NCI-H526 (cell line): Measurements from ENCODE around the gene TOR2A.
A peak's percentile ranks its signal among the peaks of the same experiment; 100 is the strongest.

ENCODE experiments used
- DNase-seq, 2 experiments: peaks; one replicate each; lab custom pipeline; 2025; lab: John Stamatoyannopoulos, UW

Gene TOR2A

DNA sequence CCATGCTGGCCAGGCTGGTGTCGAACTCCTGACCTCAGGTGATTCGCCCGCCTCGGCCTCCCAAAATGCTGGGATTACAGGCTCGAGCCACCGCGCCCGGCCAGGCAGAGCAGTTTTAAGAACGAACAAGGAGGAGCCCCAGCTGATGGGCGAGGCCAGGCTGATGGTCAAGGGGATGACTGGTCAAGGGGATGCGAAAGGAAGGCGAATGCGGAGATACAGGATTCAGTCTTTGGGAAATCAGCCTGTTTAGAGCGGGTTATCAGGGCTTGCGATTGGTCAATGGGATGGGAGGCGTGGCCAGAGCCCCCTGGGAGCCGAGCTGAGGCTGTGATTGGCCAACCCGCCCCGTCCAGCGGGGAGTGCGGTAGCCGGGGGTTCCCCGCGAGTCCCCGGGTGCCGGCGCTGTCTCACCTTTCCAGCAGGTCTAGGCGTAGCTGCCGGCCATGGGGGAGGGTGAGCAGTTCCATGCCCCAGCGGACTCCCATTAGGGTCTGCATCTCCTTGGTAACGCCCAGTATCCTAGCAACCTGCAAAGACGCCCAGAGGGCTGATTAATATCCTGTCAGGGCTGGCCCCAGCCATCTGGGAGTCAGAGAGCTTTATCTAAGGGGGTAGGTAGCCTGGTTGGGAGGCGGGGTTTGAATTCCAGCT is 7.5 kb upstream of the TOR2A start:
- DNase-seq, result peak; percentile 78 to 83

DNA sequence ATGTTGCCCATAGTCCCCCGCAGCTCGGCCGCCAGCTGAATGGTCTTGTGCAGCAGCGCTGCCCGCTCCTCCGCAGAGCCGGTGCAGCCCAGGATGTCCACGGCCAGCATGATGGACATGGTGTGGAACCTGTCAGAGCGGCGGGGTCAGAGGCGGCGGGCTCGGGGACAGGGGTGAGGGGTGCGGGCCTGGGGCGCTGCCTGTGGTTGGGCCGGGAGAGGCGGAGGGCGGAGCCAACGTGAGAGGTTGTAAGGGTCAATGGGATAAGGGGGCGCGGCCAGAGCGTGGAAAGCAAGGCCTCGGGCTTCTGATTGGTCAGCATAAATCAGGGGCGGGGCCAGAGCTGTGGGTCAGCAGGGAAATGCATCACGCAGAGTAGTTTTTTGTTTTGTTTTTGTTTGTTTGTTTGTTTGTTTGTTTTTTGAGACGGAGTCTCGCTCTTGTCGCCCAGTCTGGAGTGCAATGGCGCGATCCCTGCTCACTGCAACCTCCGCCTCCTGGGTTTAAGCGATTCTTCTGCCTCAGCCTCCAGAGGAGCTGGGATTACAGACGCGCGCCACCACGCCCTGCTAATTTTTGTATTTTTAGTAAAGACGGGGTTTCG is 6.8 kb upstream of the TOR2A start:
- DNase-seq, result peak; percentile 17 to 65

DNA sequence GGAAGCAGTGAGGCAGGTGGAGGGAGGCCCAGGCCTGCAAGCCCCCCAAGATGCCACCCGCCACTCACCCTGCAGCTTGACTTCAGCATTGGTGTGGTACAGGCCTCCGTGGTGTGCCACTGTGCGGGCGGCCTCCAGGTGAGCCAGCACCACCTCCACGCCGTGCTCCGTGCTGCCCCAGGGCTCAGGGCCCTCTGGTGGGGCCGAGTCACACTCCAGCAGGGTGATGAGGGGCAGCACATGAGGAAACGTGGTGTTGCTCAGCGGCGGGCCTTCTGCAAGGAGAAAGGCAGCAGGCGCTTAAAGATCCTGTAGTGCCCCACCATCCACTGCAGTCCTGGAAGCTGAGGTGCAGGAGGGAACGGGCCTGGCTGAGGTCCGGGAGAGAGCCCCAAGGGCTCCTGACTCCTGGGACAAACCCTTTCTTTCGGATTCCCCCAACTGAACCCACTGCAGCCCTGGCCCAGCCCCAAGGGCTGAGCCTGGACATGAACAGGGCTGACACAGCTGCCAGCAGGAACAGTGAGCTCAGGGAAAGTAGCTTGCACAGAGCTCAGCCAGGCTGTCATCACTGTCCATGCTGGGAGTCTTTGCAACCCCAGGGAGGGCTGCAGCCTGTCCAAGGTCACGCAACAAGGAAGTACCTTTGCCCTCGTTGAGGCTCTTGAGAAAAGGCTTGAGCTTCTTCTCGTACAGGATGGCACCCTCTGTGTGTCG is 4.7 kb upstream of the TOR2A start:
- DNase-seq, result no peak

DNA sequence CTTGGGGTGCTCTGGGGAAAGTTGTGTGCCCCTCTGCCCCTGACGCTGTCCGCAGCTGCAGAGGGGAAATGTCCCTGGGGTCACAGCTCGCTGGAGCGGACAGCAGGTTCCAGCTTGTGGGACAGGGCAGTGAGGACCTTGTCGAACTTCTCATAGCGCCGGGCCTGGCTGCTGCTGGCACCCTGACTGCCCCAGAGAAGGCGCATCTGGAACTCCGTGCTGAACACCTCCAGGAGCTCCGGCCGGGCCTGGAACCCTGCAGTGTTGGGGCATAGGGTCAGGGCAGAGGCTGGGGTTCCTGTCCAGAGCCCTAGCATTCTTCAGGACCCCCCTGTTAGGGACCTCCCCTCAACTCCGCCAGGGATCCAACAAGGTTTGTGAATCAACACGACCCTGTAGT is 3.6 kb upstream of the TOR2A start:
- no peak for DNase-seq

DNA sequence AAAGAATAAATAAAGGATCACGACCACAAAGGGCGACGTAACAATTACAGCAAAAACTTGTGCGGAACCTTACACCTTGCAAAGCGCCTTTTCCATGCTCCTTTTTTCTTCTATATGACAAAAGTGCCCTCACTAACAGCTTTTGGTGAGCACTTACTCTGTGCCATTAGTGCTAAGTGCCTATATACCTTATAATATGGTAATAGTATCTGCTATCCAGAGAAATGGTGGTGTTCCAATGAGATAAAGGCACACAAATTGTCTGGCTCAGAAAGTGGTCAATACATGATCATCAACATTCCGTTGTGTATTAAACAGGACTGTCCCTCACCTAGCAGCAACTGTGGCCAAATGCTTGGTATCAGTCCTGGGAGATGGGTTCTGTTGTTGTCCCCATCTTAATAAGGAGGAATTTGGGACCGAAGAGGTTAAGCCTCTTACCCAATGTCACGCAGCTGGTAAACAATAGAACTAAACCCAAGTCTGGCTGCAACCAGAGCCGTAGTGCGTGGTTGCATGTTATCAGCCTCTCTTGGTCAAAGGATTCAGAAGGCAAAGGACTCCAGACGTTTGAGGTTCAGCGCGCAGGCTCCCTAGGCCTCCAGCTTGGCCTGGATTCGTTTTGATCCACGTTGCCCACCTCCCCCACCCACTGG is 564 bp upstream of the TOR2A start:
- no peak for DNase-seq

DNA sequence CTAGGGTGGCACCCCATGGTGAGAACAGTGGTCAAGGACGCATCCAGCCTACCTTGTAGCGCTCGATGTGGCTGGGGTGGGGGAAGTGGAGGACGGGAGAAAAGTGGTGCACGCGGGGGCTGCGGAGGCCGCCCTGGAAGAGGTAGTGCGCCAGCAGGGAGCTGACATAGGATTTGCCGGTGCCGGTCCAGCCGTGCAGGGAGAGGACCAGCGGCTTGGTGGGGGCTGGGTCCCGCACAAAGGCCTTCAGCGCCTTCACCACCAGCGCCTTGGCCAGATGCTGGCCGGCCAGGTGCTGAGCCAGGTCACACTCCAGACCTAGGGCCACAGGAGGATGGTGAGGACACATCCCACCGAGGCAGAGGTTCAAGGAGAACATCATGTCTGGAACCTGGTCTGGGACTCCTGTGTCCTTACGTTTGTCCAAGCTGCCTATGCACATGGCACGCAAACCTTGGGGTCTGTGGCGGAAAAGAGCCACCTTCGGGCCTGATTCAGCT is 797 bp downstream of the TOR2A start:
- no peak for DNase-seq

DNA sequence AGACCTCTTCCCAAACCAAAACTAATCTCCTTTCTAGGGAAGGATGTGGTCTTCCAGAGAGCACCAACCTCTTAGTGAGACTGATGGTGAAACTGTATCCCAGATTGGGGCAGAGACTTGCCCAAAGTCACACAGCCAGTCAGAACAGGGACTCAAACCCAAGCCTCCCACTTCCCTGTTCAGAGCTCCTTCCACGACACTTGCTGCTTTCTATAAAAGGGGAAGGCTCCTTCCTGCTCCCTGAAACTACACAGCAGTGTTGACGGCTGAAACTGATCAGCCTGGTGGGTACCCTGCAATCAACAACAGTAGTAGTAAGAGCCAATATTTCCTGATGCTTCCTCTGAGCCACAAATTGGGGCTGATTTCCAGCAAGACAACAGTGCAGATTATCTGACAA is 1.5 kb downstream of the TOR2A start:
- no peak for DNase-seq

DNA sequence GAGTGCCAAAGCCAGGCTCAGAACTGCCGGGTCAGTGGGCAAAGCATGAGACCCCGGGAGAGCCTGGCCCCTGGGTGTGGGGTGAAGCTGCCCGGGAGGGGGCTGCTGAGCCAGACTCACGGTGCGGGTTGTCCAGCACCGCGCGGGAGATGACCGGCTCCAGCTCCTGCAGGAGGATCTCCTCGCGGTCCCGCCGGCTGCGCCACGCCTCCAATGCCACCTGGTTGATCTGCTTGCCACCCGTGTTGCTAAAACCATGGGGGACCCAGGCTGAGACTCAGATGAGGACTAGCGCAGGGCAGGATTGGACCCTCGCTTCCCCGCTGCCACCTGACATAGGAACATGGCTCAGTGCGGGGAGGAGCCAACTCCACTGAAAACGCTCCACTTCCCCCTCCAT is 2.6 kb downstream of the TOR2A start:
- DNase-seq, result no peak

DNA sequence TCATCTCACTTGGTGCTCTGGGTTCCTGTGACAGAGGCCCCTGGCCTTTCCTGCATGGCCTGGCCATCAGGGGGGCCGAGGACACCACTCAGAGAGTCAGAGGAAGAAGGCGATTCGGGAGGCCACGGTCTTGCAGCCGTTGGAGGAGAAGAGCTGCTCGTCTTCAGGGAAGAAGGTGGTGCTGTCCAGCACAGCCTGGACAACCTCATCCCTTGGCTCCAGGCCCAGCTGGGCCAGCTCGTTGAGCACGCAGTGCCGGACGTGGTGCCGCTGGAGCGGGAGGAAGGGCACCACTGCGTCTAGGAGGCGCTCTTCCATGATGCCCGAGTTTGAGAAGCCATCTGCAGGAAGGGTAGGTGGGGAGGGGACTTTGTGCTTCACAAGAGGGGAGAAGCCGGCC is 3.2 kb downstream of the TOR2A start:
- DNase-seq, result no peak

DNA sequence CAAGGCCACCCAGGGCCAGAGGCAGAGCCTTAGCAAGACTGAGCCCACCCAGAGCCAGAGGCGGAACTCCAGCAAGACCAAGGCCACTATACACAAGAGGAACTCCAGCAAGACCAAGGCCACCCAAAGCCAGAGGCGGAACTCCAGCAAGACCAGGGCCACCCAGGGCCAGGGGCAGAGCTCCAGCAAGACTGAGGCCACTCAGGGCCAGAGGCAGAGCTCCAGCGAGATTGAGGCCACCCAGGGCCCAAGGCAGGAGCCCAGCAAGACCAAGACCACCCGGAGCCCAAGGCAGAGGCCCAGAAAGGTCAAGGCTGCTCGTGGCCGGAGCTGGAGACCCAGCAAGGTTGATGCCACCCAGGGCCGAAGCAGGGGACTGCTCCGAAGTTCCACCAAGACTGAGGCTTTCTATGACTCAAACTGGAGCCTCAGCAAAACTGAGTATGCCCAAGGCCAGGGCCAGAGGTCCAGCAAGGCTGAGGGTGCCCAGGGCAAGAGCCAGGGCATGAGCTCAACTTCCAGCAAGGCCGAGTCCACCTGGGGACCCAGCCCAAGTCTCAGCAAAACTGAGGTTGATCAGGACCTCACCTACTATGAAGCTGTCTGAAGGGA is 4.2 kb downstream of the TOR2A start:
- no peak for DNase-seq

DNA sequence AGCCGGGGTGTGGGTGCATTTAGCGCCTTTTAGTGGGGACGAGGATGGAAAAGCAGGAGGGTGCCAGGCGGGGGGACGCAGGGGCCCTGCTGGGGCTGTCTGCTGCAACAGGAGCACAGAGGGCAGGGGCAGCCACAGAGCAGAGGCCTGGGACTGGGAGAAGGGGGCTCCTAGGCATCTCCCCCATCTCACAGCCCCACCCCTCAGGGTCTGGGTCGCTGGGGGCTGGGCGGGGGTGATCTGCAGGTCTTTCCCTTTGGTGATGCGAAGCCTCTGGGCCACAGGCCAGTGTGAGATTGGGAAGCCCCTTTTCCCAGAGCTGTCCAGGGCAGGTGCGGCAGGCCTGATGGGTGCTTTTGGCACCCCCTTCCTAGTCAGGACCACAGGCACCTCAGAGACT is 4.8 kb downstream of the TOR2A start:
- no peak for DNase-seq

DNA sequence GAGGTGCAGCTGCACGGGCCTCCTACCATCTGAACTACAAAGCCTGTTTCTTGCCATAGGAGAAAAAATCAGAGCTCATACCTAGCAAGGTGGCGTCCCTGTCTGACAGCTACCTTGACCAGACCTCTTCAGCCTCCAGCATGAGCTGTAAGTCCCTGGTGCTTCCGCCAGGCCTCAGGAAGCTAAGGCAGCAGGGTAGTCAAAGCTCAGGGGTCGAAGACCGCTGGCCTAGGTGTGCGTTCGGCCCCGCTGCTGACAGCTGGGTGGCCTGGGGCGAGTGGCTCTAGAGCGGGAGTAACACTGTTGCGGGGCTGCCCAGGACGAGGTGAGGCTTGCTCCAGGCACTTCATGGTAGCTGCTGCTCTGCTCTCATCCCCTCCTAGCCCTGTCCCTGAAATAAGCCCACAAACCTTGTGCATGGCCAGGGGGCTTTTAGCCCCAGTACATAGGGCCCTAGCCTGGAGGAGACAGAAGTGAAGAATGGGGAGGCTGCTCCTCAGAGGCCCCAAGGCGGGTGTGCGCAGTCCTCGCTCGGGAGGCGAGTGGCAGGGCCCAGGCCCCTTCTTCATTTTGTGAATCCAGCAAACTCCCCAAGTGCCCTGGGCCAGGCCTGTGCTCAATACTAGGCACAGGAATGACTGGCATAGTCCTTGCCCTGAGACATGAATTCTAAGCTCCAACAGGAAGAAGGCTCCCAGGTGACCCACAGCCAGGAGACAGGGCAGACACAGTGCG is 5.4 kb downstream of the TOR2A start:
- no peak for DNase-seq

DNA sequence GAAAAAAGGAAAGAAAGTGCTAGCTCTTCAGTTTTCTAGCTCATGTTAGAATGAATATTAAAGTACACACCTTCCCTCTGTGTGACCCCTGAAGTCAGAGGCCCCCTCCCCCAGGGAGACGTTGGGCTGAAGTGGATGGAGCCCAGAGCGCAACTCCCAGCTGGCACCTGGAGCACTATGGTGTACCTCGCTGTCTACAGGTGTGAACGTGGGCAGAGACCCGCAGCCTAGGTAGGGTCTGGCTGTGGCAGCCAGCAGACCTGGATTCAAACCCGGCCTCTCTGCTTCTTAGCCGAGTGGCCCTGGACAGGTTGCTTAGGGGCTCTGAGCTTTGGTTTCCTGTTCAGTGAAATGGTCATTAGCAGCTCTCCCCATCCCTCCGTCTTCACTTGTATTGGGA is 6.3 kb downstream of the TOR2A start:
- no peak for DNase-seq

DNA sequence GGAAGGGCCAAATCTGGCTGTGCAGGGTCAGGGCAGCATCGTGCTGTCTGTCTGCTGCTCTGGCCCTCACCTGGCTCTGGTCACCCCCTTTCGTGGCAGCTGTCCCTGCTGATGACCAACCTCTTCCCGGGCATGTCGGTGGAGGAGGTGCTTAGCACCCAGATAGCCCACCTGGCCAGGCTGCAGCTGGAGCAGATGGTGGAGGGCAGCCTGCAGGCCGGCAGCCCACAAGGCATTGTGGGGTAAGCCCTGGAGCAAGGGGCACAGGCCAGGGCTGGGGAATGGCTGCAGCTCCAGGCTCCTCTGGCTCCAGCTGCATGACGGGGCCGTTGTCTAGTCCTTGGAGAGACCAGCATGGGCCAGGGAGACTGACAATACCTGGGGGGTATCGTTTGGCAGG is 8.2 kb downstream of the TOR2A start:
- DNase-seq, result no peak

DNA sequence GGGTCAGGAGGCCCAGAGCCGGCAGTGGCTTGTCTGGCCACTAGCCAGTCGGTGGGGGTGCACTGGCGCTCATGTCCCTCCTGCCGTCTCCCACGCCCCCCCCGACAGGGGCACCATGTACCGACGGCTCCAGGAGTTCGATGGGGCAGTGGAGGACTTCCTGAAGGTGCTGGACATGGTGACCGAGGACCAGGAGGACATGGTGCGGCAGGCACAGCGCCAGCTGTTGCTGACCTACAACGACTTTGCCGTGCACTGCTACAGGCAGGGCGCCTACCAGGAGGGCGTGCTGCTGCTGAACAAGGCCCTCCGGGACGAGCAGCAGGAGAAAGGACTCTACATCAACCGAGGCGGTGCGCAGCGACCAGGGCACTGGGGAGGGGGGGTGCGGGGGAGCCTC is 11.1 kb downstream of the TOR2A start:
- no peak for DNase-seq

DNA sequence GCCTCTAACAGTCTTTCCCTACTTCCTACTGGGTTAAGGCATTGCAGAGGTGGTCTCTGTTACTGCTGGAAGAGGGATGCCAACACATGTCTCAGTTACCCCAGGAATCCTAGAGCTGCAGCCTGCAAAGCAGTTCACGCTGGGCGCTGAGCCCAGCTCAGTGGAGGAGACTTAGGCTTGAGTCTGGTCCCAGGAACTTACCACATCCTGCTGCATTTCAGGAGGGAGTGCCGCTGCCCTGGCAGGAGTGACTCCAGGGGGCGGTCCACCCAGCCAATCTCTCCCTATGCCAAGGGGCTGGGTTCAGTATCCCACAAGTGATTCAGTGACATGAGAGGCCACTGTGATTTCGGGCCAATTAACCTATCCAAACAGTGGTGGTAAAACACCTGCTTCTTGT is 11.7 kb downstream of the TOR2A start:
- DNase-seq, result no peak

DNA sequence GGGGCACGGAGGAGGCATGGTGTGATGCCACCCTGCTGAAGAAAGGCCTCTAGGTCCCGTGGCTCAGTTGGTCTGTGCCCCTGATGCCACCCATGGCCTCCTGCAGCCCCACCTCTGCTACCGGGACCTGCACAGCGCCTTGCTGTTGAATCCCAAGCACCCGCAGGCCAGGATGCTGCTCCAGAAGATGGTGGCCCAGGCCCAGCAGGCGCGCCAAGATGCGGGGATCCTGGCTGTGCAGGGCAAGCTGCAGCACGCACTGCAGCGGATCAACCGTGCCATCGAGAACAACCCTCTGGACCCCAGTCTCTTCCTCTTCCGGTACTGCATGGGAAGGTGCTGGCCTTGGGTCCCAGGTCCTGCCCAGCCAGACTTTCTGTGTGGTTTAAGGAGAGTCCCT is 12.1 kb downstream of the TOR2A start:
- no peak for DNase-seq

DNA sequence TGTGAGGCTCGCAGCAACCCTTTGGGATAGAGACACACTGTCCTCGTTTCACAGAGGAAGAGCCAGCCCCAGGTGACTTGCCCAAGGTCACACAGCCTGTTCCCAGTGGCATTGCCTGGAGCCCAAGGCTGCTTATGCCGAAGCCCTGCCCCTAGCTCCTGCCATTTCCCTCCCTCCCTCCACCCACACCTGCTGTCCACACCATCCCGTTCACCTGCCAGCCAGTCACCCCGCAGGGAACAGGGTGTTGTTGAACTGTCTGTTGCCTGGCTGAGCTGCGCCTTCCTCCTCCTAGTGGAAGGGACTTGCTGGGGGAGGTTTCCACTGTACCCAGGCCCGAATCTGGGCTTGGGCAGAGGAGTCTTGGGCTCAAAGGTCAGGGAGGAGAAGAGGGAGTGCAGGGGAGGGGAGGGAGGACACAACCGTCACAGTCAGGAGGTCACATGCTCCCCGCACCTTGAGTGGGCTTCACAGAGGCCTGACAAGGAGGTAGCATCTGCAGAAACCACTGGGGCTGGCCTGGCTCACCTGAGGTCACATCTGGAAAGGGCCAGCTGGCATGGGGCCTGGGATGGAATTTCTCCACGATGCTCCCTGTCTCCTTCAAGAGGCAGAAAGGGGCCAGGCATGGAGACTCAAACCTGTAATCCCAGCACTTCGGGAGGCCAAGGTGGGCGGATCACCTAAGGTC is 12.9 kb downstream of the TOR2A start:
- DNase-seq, result no peak

DNA sequence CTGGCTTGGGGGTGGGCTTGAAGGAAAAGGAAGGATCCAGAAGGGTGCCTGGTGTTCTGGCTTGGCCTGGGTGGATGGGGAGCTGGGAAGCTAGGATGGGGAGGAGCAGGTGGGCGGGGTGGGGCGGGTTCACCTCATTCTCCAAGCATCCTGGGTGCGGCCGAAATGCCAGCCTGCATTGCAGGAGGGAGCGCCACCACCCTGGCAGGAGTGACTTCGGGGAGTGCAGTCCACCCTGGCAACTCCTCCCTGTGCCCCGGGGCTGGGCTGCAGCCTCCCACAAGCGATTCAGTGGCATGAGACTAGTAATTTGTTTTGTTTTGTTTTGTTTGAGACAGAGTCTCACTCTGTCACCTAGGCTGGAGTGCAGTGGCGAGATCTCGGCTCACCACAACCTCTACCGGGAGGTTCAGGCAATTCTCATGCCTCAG is 13.7 kb downstream of the TOR2A start:
- peak in 1 of 2 experiments; percentile 13 for DNase-seq

DNA sequence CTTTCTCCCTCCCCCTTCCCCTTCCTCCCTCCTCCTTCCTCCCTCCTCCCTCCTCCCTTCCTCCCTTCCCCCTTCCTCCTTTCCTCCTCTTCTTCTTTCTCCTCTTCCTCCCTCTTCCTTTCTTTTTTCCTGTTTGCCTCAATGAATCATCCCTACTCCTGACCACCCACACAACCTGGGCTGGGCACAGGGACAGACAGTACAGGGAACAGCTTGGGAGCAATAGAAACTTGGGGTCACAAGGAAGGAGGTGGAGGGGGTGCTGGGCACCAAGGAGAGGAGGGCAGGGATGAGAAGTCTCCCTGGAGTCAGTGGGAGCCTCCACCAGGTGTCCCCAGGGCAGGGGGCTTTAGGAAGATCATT is 14.2 kb downstream of the TOR2A start:
- DNase-seq, result no peak
